NCI-H2196 treated with DMSO at 0.1 percent for 48 hours (cell line): ENCODE measurements around the gene JAG2.
A peak's percentile ranks its signal among the peaks of the same experiment; 100 is the strongest.

Experiments
- DNase-seq: peaks from one replicate; lab custom pipeline; 2025; ENCODE audit not compliant: unreplicated experiment; lab: John Stamatoyannopoulos, UW

Gene JAG2

DNA sequence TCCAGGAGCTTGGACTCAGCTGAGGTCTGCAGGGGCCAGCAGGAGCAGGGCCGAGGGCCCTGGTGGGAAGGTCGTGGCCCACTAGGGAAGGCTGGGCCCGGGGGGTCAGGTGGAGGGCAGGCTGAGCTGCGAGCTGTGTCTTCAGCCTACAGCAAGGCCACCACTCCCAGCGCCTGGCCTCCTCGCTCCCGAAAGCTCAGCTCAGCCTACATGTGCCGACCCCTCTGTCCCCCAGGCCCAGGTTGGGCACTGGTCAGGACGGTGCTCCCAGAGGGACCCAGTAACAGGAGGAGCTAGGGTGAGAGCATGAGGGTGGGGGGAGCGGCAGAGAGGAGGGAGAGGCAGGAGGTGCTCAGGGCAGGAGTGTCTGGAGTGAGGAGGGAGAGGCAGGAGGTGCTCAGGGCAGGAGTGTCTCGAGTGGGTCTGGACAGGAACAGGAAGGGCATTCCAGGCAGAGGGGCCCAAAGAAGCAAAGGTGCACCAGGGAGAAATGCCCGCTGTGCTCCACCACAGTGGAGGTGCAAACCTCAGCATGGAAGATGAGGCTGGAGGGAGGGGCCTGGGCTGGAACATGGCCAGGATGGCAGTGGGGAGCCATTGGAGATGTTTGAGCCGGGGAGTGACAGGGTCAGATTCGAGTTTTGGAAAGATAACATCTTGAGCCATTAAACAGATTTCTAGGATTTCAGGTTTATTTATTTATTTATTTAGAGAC lies 74.2 kb downstream of the JAG2 start:
- DNase-seq: no peak

DNA sequence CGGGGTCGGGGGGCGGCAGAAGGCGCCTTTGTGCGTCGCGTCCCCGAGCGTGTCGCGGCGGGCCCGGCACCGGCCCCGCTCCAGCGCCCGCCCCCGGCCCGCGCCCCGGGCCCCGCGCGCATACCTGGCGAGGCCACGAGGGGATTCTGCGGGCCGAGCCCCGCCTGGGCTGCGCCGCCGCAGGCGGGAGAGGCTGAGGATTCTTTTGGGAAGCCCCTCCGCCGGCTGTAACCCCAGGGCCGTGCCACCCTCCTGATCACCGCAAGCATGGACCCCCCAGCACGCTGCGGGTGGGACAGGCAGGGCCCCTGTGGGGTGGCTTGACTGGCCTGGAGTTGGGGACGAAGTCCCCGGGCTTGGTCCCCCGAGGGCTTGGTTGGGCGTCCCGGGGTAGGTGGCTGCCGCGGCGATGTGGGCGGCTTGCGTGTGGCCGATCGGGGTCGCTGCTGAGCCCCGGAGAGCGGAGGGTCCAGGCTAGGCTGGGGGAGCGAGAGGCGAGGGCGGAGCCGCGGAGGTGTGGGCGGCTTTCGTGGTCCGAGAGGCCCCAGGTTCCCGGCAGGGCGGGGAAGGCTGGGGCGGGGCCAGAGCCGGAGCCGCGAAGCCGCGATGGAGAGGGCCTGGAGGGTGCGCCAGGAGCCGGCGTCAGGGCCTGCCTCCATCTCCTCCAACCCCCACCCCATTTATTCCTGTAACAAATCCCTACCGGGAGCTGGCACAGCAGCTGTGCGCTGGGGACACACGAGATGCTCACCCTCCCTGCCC lies 75.0 kb downstream of the JAG2 start:
- DNase-seq: no peak

DNA sequence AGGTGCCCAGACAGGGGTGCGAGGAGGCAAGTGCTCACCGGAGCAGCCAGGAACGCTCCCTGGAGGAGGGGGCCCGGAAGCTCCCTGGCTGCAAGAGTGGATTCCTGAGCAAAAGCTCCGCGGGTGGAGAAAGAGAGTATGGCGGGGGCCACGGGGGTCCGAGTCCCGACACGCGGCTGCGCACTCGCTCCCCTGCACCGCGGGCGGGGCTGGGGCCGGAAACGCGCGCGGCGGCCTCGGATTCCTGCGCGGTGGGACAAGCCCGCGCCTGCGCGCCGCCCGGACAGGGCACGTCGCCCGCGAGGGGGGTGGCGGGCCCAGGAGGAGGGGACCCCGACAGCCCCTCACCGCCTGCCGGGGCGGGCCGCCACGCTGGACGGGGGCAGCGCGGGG lies 75.5 kb downstream of the JAG2 start:
- no peak for DNase-seq

DNA sequence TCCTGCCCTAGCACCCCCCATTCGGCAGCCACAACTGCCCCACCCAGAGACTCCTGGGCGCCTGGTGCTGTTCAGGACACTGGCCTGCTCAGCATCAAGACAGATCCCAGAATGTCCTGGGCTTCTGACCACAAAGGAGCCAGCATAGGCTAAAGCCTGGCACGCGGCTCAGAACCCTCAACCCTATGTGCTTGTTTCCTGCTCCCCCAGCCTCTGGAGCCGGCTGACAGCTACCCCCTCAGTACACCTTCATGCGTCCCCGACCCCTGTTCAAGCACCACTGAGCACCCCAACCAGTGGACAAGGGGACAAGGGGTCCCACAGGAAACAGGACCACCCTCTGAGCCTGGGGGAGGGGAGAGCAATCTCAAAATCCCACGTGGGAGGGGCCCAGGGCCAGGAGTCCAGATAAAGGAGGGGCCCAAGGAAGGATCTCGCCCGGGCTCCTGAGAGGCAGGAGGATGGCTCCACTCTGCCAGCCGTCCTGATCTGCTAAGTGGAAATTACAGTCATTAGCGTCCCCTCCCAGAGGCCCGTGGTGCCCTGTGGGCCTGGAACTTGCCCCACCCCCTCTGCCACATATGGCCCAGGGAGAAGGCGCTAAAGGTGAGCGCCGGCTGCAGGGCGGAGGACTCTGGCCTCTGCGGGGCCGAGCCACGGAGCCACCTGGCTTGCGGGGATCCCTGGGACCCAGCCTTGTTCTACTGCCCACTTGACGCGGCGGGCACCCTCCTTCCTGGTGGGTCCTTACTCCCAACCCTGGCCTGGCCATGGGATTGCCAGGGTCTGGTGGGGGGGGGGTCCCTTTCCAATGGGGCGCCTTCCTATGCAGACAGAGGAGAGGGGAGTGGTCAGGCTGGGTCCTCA lies 76.2 kb downstream of the JAG2 start:
- DNase-seq: no peak

DNA sequence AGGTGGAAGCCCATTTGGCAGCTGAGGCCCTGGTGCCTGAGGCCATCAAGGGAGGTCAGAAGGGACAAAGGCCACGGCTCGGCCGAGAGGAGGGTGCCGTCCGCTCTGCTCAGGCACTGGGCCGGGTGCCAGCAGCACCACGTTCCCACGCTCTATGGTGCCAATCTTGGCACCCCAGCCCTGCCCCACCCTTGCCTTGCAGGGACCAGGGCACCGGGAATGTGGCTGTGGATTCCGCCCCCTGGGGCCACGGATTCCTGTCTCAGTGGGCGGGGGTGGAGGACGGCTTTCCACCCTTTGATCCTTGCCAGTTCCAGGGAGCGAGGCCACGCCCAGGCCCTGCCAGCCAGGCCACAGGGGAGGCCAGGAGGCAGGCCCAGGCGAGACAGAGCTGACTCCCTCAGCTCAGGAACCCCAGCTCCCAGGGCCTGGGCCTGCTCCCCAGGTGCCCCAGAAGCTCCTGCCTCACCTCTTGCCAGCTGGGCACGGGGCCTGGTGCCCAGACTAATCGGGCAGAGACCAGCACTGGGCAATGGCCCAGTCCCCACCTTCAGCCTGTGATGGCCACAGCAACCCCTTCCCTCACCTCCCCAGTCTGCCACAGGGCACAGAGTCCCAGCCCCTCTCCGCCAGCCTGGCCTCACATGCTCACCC lies 76.9 kb downstream of the JAG2 start:
- peak; percentile 10 for DNase-seq

DNA sequence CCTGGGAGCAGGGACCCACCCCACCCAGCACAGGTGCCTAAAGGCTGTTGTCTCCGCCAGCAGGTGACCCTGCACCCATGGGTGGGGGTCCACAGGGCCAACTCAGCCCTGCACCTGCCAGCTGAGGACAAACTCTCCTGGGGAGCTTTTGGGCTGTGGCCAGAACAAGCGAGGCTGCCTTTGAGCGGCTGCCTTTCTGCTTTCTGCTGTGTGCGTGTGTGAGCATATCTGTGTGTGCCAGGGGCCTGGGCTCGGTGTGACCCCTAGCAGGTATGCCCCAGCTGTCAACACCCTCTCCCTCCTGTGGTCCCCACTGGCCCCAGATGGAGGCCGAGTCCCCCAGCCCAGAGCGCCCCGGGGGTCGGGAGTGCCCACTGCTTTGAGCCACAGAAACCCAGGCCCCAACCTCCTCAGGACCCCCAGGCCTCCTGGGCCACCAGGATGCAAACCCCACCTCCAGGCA lies 77.5 kb downstream of the JAG2 start:
- no peak for DNase-seq
